NB4 (cell line): Measurements from ENCODE around the gene CHD6.

Experiments
- DNase-seq: peaks from one replicate; pipeline ENCODE4 v3.0.0; 2010; ENCODE audit warnings: low read depth
- H3K4me3 ChIP-seq: one replicate; pipeline ENCODE4 v1.5.1; 2011; ENCODE audit warnings: mild to moderate bottlenecking, low read depth, low read length, moderate library complexity
- CTCF ChIP-seq: IDR thresholded peaks from one replicate; pipeline ENCODE4 v1.5.1; 2012; ENCODE audit warnings: low read depth, low read length
- MAX ChIP-seq: IDR thresholded peaks from 2 replicates; pipeline ENCODE4 v1.6.1; 2011; ENCODE audit warnings: low read depth, low read length
- MYC ChIP-seq: IDR thresholded peaks from 2 replicates; pipeline ENCODE4 v1.6.1; 2011; ENCODE audit warnings: low read depth, low read length
- POLR2A ChIP-seq: IDR thresholded peaks from 2 replicates; pipeline ENCODE4 v1.6.1; 2011; ENCODE audit warnings: mild to moderate bottlenecking; ENCODE audit not compliant: insufficient read length; ENCODE audit errors: extremely low read depth

Gene CHD6

GRCh38 chr20:41422953-41423352 is 195.2 kb downstream of the CHD6 start:
- DNase-seq, result no peak
- TF ChIP-seq POLR2A (no peak), CTCF (no peak), MAX (no peak), MYC (no peak)
- no peak overlapping the region for H3K4me3 ChIP-seq

- H3K4me3 ChIP-seq, result no peak overlapping the region
- TF ChIP-seq CTCF, result no peak
- no peak for TF ChIP-seq POLR2A
- no peak for TF ChIP-seq MYC
- TF ChIP-seq MAX, result no peak
- DNase-seq, result no peak
Observed at GRCh38 chr20:41418739-41419293, 199.4 kb downstream of the CHD6 start.

- no peak for DNase-seq
- no peak overlapping the region for H3K4me3 ChIP-seq
- no peak for TF ChIP-seq CTCF
- TF ChIP-seq MAX, result no peak
- no peak for TF ChIP-seq POLR2A
- TF ChIP-seq MYC, result no peak
Observed at GRCh38 chr20:41418031-41418430, 200.1 kb downstream of the CHD6 start.

- TF ChIP-seq MAX (no peak), POLR2A (no peak), CTCF (no peak), MYC (no peak)
- DNase-seq, result no peak
- no peak overlapping the region for H3K4me3 ChIP-seq
Observed at GRCh38 chr20:41415191-41415590, 203.0 kb downstream of the CHD6 start.

- TF ChIP-seq POLR2A (no peak), CTCF (no peak), MYC (no peak), MAX (no peak)
- DNase-seq, result no peak
- no peak overlapping the region for H3K4me3 ChIP-seq
Observed at GRCh38 chr20:41413169-41413568, 205.0 kb downstream of the CHD6 start.
